ENCODE results near the gene GJA8. TPM values are rescaled to one million over a fixed set of nuclear protein-coding genes. Genes with fewer than 3 reads are reported as not detected.
"Not testable (repeated sequence)": the region's sequence is repeated elsewhere in the genome, so short reads cannot be mapped to it uniquely, and the experiment has no call there.

The GJA8 gene
- total RNA-seq: not detected
- not detected for polyA plus RNA-seq

- WGBS, 2 donors: 84 to 88% methylated on average over 7 of the region's 7 CpGs
- TF ChIP-seq EP300 (IDR thresholded peaks at IDR 0.05): no peak
- no peak for TF ChIP-seq POLR2A (IDR thresholded peaks at IDR 0.05)
- no peak for TF ChIP-seq POLR2AphosphoS5 (IDR thresholded peaks at IDR 0.05)
- no peak for TF ChIP-seq CTCF (IDR thresholded peaks at IDR 0.05)
- DNase-seq: no peak
- intact Hi-C loops (cut with DNase I): no loop called here
- Histone ChIP-seq H3K4me3 (no peak within 1 kb of the TSS), H3K36me3 (no peaks in the 10 kb centered on the region), H3K27ac (no peak within 1 kb of the TSS), H3K4me1 (no peaks in the 10 kb centered on the region), H3K9me3 (no peaks in the 10 kb centered on the region), H3K27me3 (no peaks in the 10 kb centered on the region)
Observed at GRCh38 chr1:147902253-147902845, at the start of gene GJA8. TSS of gene GJA8 (plus strand) at chr1:147902795. CDS start at chr1:147907956, 5,161 bp downstream.

- Histone ChIP-seq H3K27me3 (no peaks in the 10 kb centered on the region), H3K36me3 (no peaks in the 10 kb centered on the region), H3K27ac (no peak overlapping the region), H3K4me1 (no peaks in the 10 kb centered on the region), H3K9me3 (no peaks in the 10 kb centered on the region), H3K4me3 (no peak overlapping the region)
- TF ChIP-seq EP300 (IDR thresholded peaks at IDR 0.05) (no peak), POLR2A (IDR thresholded peaks at IDR 0.05) (no peak)
- intact Hi-C loops (cut with DNase I): no loop called here
- DNase-seq: no peak
- WGBS, 2 donors: 51 to 59% methylated on average over 3 of the region's 3 CpGs
Observed at GRCh38 chr1:147853391-147853790, 49.2 kb upstream of the GJA8 start.

- WGBS, 2 donors: 58 to 64% methylated on average over 4 of the region's 4 CpGs
- H3K4me3 ChIP-seq; DNase-seq; H3K36me3 ChIP-seq; H3K27me3 ChIP-seq; intact Hi-C loops (cut with DNase I); H3K4me1 ChIP-seq; H3K9me3 ChIP-seq; H3K27ac ChIP-seq: not testable (repeated sequence)
Observed at GRCh38 chr1:147854989-147855388, 47.6 kb upstream of the GJA8 start.

- H3K27ac ChIP-seq; DNase-seq; H3K4me3 ChIP-seq; H3K27me3 ChIP-seq; H3K4me1 ChIP-seq; H3K36me3 ChIP-seq; intact Hi-C loops (cut with DNase I); H3K9me3 ChIP-seq: not testable (repeated sequence)
- 93 to 97% methylated on average over 3 of the region's 3 CpGs for WGBS, 2 donors
Observed at GRCh38 chr1:147855996-147856395, 46.6 kb upstream of the GJA8 start.

- H3K36me3 ChIP-seq; H3K9me3 ChIP-seq; DNase-seq; H3K4me1 ChIP-seq; H3K27ac ChIP-seq; intact Hi-C loops (cut with DNase I); H3K27me3 ChIP-seq; H3K4me3 ChIP-seq: not testable (repeated sequence)
- whole genome bisulfite sequencing, 2 donors: 94% methylated on average over 4 of the region's 4 CpGs
Observed at GRCh38 chr1:147867204-147867603, 35.4 kb upstream of the GJA8 start.

GRCh38 chr1:147878022-147878421, 24.6 kb upstream of the GJA8 start:
- TF ChIP-seq POLR2A (IDR thresholded peaks at IDR 0.05): no peak
- no peak for TF ChIP-seq POLR2AphosphoS5 (IDR thresholded peaks at IDR 0.05)
- no peak for TF ChIP-seq CTCF (IDR thresholded peaks at IDR 0.05)
- no peak for TF ChIP-seq EP300 (IDR thresholded peaks at IDR 0.05)
- H3K4me1 ChIP-seq: no peaks in the 10 kb centered on the region
- H3K4me3 ChIP-seq: no peak overlapping the region
- no peak overlapping the region for H3K27ac ChIP-seq
- no peaks in the 10 kb centered on the region for H3K36me3 ChIP-seq
- no peaks in the 10 kb centered on the region for H3K9me3 ChIP-seq
- DNase-seq: no peak
- intact Hi-C loops (cut with DNase I): no loop called here
- H3K27me3 ChIP-seq: no peaks in the 10 kb centered on the region
- WGBS, 2 donors: 58 to 67% methylated on average over 4 of the region's 4 CpGs

- intact Hi-C loops (cut with DNase I): no loop called here
- DNase-seq: no peak
- no peak overlapping the region for H3K27ac ChIP-seq
- H3K4me3 ChIP-seq: no peak overlapping the region
- TF ChIP-seq POLR2AphosphoS5 (IDR thresholded peaks at IDR 0.05) (no peak), POLR2A (IDR thresholded peaks at IDR 0.05) (no peak)
- H3K27me3 ChIP-seq: no peaks in the 10 kb centered on the region
- H3K9me3 ChIP-seq: no peaks in the 10 kb centered on the region
- H3K4me1 ChIP-seq: no peaks in the 10 kb centered on the region
- H3K36me3 ChIP-seq: no peaks in the 10 kb centered on the region
Observed at GRCh38 chr1:147879911-147880310, 22.7 kb upstream of the GJA8 start.
